IMR-90 (cell line): ENCODE data around the gene KIAA0825. TPM values are rescaled to one million over a fixed set of nuclear protein-coding genes. Genes with fewer than 3 reads are reported as not detected.

Experiments used
- ATAC-seq: fragments of 200-7000 bp; cut with Tn5 transposase; 2 replicates; pipeline ENCODE4 v1.9.1; 2020; ENCODE audit warnings: low read depth, mild to moderate bottlenecking, moderate library complexity
- BruUV-seq: library from RNA; stranded (reverse); fragments of 400-500 nt; replicated peaks from 2 replicates; lab custom pipeline; 2021; lab: Mats Ljungman, UMichigan
- CTCF ChIA-PET: fragments of 300-600 bp; formaldehyde crosslinking; extraction: SDS; loops from one replicate; lab custom pipeline; 2021; ENCODE audit warnings: antibody characterized with exemption; lab: Yijun Ruan, JAX
- POLR2A ChIA-PET: fragments of 300-600 bp; sonication (Branson Sonifier 250); formaldehyde crosslinking; loops from one replicate; lab custom pipeline; 2022; ENCODE audit warnings: antibody characterized with exemption; ENCODE audit not compliant: unreplicated experiment; lab: Charles Lee
- DNase-seq: peaks from one replicate; pipeline ENCODE4 v3.0.0; 2013
- H2AFZ ChIP-seq: replicated peaks from 2 replicates; pipeline ENCODE3; 2013; ENCODE audit warnings: low read length, mild to moderate bottlenecking; ENCODE audit not compliant: poor library complexity
- H2AK5ac ChIP-seq: 2 replicates; pipeline ENCODE4 v1.6.1; 2013; ENCODE audit warnings: low read depth, low read length, inconsistent platforms
- H2AK9ac ChIP-seq: replicated peaks from 2 replicates; pipeline ENCODE3; 2013; ENCODE audit warnings: mild to moderate bottlenecking, low read depth, low read length, moderate library complexity; ENCODE audit not compliant: poor library complexity
- H2BK120ac ChIP-seq: 2 replicates; pipeline ENCODE4 v1.6.1; 2013; ENCODE audit warnings: low read depth, low read length, inconsistent platforms
- H2BK15ac ChIP-seq: 3 replicates; pipeline ENCODE4 v1.6.1; 2013; ENCODE audit warnings: low read depth, low read length, inconsistent platforms
- H2BK20ac ChIP-seq: 2 replicates; pipeline ENCODE4 v1.6.1; 2013; ENCODE audit warnings: low read depth, mild to moderate bottlenecking, inconsistent platforms, low read length, moderate library complexity
- H2BK5ac ChIP-seq: 2 replicates; pipeline ENCODE4 v1.6.1; 2013; ENCODE audit warnings: mild to moderate bottlenecking, low read depth, low read length, inconsistent platforms; ENCODE audit not compliant: poor library complexity, severe bottlenecking
- H3K14ac ChIP-seq: replicated peaks from 2 replicates; pipeline ENCODE4 v1.6.1; 2013; ENCODE audit warnings: low read depth, low read length, inconsistent platforms
- H3K18ac ChIP-seq: 2 replicates; pipeline ENCODE4 v1.6.1; 2013; ENCODE audit warnings: low read depth, low read length, control low read depth
- H3K23ac ChIP-seq: 2 replicates; pipeline ENCODE4 v1.6.1; 2013; ENCODE audit warnings: low read depth, low read length, inconsistent platforms
- H3K27ac ChIP-seq: 2 replicates; pipeline ENCODE4 v1.5.1; 2013; ENCODE audit warnings: mild to moderate bottlenecking, control low read depth, low read length; ENCODE audit not compliant: insufficient read depth
- H3K27me3 ChIP-seq: 2 replicates; pipeline ENCODE4 v1.6.1; 2013; ENCODE audit warnings: low read length; ENCODE audit not compliant: control insufficient read depth, insufficient read depth
- H3K36me3 ChIP-seq: 2 replicates; pipeline ENCODE4 v1.6.1; 2013; ENCODE audit warnings: low read length, mixed read lengths; ENCODE audit not compliant: control insufficient read depth, insufficient read depth
- H3K4ac ChIP-seq: 2 replicates; pipeline ENCODE4 v1.6.1; 2013; ENCODE audit warnings: low read depth, low read length, inconsistent platforms
- H3K4me1 ChIP-seq: 2 replicates; pipeline ENCODE4 v1.6.1; 2013; ENCODE audit warnings: low read length, mixed read lengths; ENCODE audit not compliant: control insufficient read depth, insufficient read depth
- H3K4me2 ChIP-seq: 2 replicates; pipeline ENCODE4 v1.6.1; 2013; ENCODE audit warnings: low read depth, mild to moderate bottlenecking, control low read depth, low read length, moderate library complexity
- H3K4me3 ChIP-seq: 2 replicates; pipeline ENCODE4 v1.5.1; 2013; ENCODE audit warnings: low read depth, mild to moderate bottlenecking, control low read depth, low read length, moderate library complexity; ENCODE audit not compliant: insufficient read depth
- H3K56ac ChIP-seq: 2 replicates; pipeline ENCODE4 v1.6.1; 2013; ENCODE audit warnings: low read length, inconsistent platforms; ENCODE audit not compliant: insufficient read depth; ENCODE audit errors: extremely low read depth
- H3K79me1 ChIP-seq, 2 experiments: 2 replicates each; pipeline ENCODE4 v1.6.1; 2013; ENCODE audit warnings: low read length in 2 of 2, inconsistent platforms in 1 of 2, low read depth in 1 of 2
- H3K9ac ChIP-seq: 2 replicates; pipeline ENCODE4 v1.6.1; 2013; ENCODE audit warnings: low read depth, low read length, control low read depth
- H3K9me1 ChIP-seq: 2 replicates; pipeline ENCODE4 v1.6.1; 2013; ENCODE audit warnings: low read length, inconsistent platforms; ENCODE audit not compliant: insufficient read depth
- H3K9me3 ChIP-seq: 2 replicates; pipeline ENCODE4 v1.6.1; 2013; ENCODE audit warnings: low read length; ENCODE audit not compliant: control insufficient read depth, insufficient read depth
- H4K20me1 ChIP-seq: 2 replicates; pipeline ENCODE4 v1.6.1; 2013; ENCODE audit warnings: low read length, inconsistent platforms; ENCODE audit not compliant: insufficient read depth
- H4K5ac ChIP-seq: 2 replicates; pipeline ENCODE4 v1.6.1; 2013; ENCODE audit warnings: mild to moderate bottlenecking, low read depth, low read length, control low read depth
- H4K8ac ChIP-seq, 2 experiments: 2 replicates each; pipeline ENCODE4 v1.6.1; 2013; ENCODE audit warnings: low read depth in 2 of 2, low read length in 2 of 2, control low read depth in 1 of 2, inconsistent platforms in 1 of 2
- H4K91ac ChIP-seq: 2 replicates; pipeline ENCODE4 v1.6.1; 2013; ENCODE audit warnings: low read depth, low read length, inconsistent platforms; ENCODE audit not compliant: insufficient read depth
- BHLHE40 ChIP-seq: fragments of 150-350 bp; IDR thresholded peaks from 2 replicates; pipeline ENCODE4 v1.6.1; 2016; ENCODE audit warnings: mild to moderate bottlenecking, low read depth, low read length
- MAFK ChIP-seq: IDR thresholded peaks from 2 replicates; pipeline ENCODE4 v1.6.1; 2012; ENCODE audit warnings: low read depth, low read length, improper control_type of control experiment
- MXI1 ChIP-seq: IDR thresholded peaks from 2 replicates; pipeline ENCODE4 v1.6.1; 2012; ENCODE audit warnings: low read depth, mild to moderate bottlenecking, low read length, moderate library complexity, borderline replicate concordance
- NFE2L2 ChIP-seq: fragments of 150-350 bp; IDR thresholded peaks from 2 replicates; pipeline ENCODE4 v1.6.1; 2016; ENCODE audit warnings: low read depth, mild to moderate bottlenecking, low read length
- POLR2A ChIP-seq: IDR thresholded peaks from 2 replicates; pipeline ENCODE4 v1.6.1; 2012; ENCODE audit warnings: mild to moderate bottlenecking, low read depth, low read length
- RAD21 ChIP-seq: IDR thresholded peaks from 2 replicates; pipeline ENCODE4 v1.6.1; 2012; ENCODE audit warnings: low read length, improper control_type of control experiment
- RFX5 ChIP-seq: IDR thresholded peaks from 2 replicates; pipeline ENCODE4 v1.8.0; 2012; ENCODE audit warnings: low read depth, mild to moderate bottlenecking, low read length, moderate library complexity
- dilution Hi-C: fragments of 300-500 bp; cut with HindIII; formaldehyde crosslinking; loops from one replicate; pipeline ENCODE4 v1.14.3; 2018; ENCODE audit warnings: low sequenced_read_pairs; ENCODE audit not compliant: unreplicated experiment
- in situ Hi-C: fragments of 300-500 bp; cut with MboI; formaldehyde crosslinking; loops from 3 replicates; pipeline ENCODE4 v1.14.3; 2019; ENCODE audit warnings: low sequenced_read_pairs, inconsistent platforms, mixed read lengths
- intact Hi-C: fragments of 100-400 bp; cut with micrococcal nuclease; formaldehyde crosslinking; loops from 2 replicates; pipeline ENCODE4 v1.10.0; 2022
- polyA plus RNA-seq, 3 experiments: library from polyadenylated mRNA; depleted of rRNA; stranded (reverse); fragments of >200 nt; gene quantifications; 2 replicates each; pipeline ENCODE4 v1.2.3, GENCODE V29; 2012; ENCODE audit warnings: low replicate concordance in 1 of 3
- total RNA-seq: library from RNA; depleted of rRNA; stranded (reverse); fragments of >200 nt; gene quantifications from 2 replicates; pipeline ENCODE4 v1.2.3, GENCODE V29; 2012
- TF ChIP-seq, protein P1 (sequence below): fragments of 150-350 bp; IDR thresholded peaks from 2 replicates; pipeline ENCODE4 v1.6.1; 2017; ENCODE audit warnings: mild to moderate bottlenecking, antibody characterized with exemption, low read length, low read depth
- TF ChIP-seq, protein P2 (sequence below): conservative IDR thresholded peaks from 2 replicates; pipeline ENCODE4 v1.5.1; 2012; ENCODE audit warnings: mild to moderate bottlenecking, low read depth, low read length, improper control_type of control experiment
- TF ChIP-seq, protein P3 (sequence below): fragments of 150-350 bp; IDR thresholded peaks from 2 replicates; pipeline ENCODE4 v1.6.1; 2016; ENCODE audit warnings: low read depth, mild to moderate bottlenecking, low read length, moderate library complexity, borderline replicate concordance

KIAA0825 gene
- total and polyA plus RNA-seq, 2 of the 4 experiments (the other 2 are of a cell fraction): 0.46 to 1.8 TPM

DNA sequence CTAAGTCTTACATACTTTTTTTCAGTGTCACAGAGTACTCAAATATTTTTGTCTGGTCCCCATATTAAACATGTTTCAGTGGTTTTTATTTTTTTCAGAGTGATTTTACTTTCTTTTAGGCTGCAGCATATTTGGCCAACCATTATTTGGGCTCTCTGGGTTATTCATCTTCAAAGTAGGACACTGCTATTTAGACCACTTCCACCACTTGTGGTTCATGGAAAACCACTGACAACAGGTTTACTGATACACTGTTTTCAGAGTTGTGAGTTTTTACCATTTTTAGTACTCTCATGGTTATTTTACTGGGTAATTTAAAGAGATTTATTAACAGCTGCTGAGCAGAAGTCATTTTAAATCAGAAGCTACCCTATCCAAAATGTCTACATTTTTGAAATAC, 437.6 kb downstream of the KIAA0825 start:
- Histone ChIP-seq H3K79me1 (no peaks in the 10 kb centered on the region), H2BK5ac (no peak overlapping the region), H3K4ac (no peak overlapping the region), H2AFZ (no peak overlapping the region), H4K91ac (no peak overlapping the region), H2BK20ac (no peak overlapping the region), H4K20me1 (no peaks in the 10 kb centered on the region), H3K4me1 (no peaks in the 10 kb centered on the region), H3K4me3 (no peak overlapping the region), H2AK9ac (no peak overlapping the region), H3K9me1 (no peaks in the 10 kb centered on the region; the same call in 1 of the 2 replicates), H3K27me3 (no peaks in the 10 kb centered on the region), H3K36me3 (no peaks in the 10 kb centered on the region), H2BK15ac (no peak overlapping the region), H3K9ac (no peak overlapping the region), H4K8ac (no peak overlapping the region), H3K14ac (no peak overlapping the region), H3K9me3 (no peaks in the 10 kb centered on the region), H3K27ac (no peak overlapping the region), H2BK120ac (no peak overlapping the region), H3K18ac (no peak overlapping the region), H4K5ac (no peak overlapping the region), H3K56ac (no peak overlapping the region), H2AK5ac (no peak overlapping the region), H3K23ac (no peak overlapping the region), H3K4me2 (no peak overlapping the region)
- no TSS peak for BruUV-seq
- TF ChIP-seq, protein P1, sequence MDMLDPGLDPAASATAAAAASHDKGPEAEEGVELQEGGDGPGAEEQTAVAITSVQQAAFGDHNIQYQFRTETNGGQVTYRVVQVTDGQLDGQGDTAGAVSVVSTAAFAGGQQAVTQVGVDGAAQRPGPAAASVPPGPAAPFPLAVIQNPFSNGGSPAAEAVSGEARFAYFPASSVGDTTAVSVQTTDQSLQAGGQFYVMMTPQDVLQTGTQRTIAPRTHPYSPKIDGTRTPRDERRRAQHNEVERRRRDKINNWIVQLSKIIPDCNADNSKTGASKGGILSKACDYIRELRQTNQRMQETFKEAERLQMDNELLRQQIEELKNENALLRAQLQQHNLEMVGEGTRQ: no peak
- TF ChIP-seq MAFK (no peak), NFE2L2 (no peak), POLR2A (no peak), RAD21 (no peak), MXI1 (no peak), BHLHE40 (no peak), RFX5 (no peak)
- TF ChIP-seq, protein P2, sequence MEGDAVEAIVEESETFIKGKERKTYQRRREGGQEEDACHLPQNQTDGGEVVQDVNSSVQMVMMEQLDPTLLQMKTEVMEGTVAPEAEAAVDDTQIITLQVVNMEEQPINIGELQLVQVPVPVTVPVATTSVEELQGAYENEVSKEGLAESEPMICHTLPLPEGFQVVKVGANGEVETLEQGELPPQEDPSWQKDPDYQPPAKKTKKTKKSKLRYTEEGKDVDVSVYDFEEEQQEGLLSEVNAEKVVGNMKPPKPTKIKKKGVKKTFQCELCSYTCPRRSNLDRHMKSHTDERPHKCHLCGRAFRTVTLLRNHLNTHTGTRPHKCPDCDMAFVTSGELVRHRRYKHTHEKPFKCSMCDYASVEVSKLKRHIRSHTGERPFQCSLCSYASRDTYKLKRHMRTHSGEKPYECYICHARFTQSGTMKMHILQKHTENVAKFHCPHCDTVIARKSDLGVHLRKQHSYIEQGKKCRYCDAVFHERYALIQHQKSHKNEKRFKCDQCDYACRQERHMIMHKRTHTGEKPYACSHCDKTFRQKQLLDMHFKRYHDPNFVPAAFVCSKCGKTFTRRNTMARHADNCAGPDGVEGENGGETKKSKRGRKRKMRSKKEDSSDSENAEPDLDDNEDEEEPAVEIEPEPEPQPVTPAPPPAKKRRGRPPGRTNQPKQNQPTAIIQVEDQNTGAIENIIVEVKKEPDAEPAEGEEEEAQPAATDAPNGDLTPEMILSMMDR: no peak
- TF ChIP-seq, protein P3, sequence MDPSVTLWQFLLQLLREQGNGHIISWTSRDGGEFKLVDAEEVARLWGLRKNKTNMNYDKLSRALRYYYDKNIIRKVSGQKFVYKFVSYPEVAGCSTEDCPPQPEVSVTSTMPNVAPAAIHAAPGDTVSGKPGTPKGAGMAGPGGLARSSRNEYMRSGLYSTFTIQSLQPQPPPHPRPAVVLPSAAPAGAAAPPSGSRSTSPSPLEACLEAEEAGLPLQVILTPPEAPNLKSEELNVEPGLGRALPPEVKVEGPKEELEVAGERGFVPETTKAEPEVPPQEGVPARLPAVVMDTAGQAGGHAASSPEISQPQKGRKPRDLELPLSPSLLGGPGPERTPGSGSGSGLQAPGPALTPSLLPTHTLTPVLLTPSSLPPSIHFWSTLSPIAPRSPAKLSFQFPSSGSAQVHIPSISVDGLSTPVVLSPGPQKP: no peak
- ChIA-PET CTCF (no interaction called here), POLR2A (no interaction called here)
- ATAC-seq (no peak), DNase-seq (no peak)
- dilution Hi-C loops: no loop called here
- intact Hi-C loops: no loop called here
- in situ Hi-C loops: no loop called here
